Naive B cell (primary cell): ENCODE results near the gene DNAJA2. TPM values are rescaled to one million over a fixed set of nuclear protein-coding genes. Genes with fewer than 3 reads are reported as not detected.

Experiments
- ATAC-seq, 2 donors: fragments of 150-1000 bp; cut with Tn5 transposase; 2 replicates each; pipeline ENCODE4 v1.10.0; 2021; ENCODE audit warnings: low read depth in 2 of 2, mild to moderate bottlenecking in 2 of 2, moderate library complexity in 2 of 2
- DNase-seq: peaks from one replicate; pipeline ENCODE4 v3.0.0; 2022
- H3K27ac Mint-ChIP-seq, 6 donors: one replicate each; pipeline ENCODE4 v1.8.0; 2020 to 2022; ENCODE audit warnings: mild to moderate bottlenecking in 6 of 6, mixed read lengths in 6 of 6, moderate library complexity in 5 of 6, inconsistent platforms in 2 of 6
- H3K27me3 Mint-ChIP-seq, 3 donors: one replicate each; pipeline ENCODE4 v1.8.0; 2021 to 2022; ENCODE audit warnings: mixed read lengths in 3 of 3, mild to moderate bottlenecking in 1 of 3
- H3K36me3 Mint-ChIP-seq, 2 donors: one replicate each; pipeline ENCODE4 v1.8.0; 2020 to 2022; ENCODE audit warnings: mixed read lengths in 2 of 2, inconsistent platforms in 1 of 2, mild to moderate bottlenecking in 1 of 2
- H3K4me1 Mint-ChIP-seq, 3 donors: one replicate each; pipeline ENCODE4 v1.8.0; 2020 to 2022; ENCODE audit warnings: mixed read lengths in 3 of 3, inconsistent platforms in 1 of 3, mild to moderate bottlenecking in 1 of 3, moderate library complexity in 1 of 3
- H3K4me3 Mint-ChIP-seq, 8 donors: one replicate each; pipeline ENCODE4 v1.8.0; 2020 to 2022; ENCODE audit warnings: mild to moderate bottlenecking in 8 of 8, mixed read lengths in 8 of 8, moderate library complexity in 8 of 8, inconsistent platforms in 2 of 8
- H3K9me3 Mint-ChIP-seq, 7 donors: one replicate each; pipeline ENCODE4 v1.8.0; 2020 to 2022; ENCODE audit warnings: mixed read lengths in 7 of 7, mild to moderate bottlenecking in 5 of 7, inconsistent platforms in 2 of 7, moderate library complexity in 1 of 7
- polyA plus RNA-seq, 6 donors: library from polyadenylated mRNA; unstranded; fragments of 300-500 nt; fragmentation: Illumina TruSeq; gene quantifications; one replicate each; pipeline ENCODE4 v1.2.3, GENCODE V29; 2021; ENCODE audit warnings: low read depth in 6 of 6

DNAJA2 gene
- polyA plus RNA-seq, 6 donors from 2014 or later: 43.2 to 80.8 (median 63.3) TPM

DNA sequence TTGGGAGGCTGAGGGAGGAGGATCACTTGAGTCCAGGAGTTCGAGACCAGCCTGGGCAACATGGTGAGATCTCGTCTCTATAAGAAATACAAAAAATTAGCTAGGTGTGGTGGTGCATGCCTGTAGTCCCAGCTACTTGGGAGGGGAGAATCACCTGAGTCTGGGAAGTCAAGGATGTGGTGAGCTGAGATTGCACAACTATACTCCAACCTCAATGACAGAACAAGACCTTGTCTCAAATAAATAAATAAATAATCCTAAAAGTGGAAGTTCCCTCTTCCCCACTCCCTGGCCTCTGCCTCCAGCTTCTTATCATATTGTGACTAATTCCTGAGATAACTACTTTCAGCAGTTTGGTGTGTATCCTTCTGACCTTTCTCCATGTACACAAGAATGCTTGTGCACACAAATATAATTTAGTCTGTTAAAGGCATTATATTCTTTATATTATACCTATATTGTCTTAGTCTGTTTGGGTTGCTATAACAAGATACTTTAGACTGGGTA is 23.5 kb upstream of the DNAJA2 start:
- H3K36me3 Mint-ChIP-seq: no peaks in the 10 kb centered on the region
- H3K4me1 Mint-ChIP-seq: no peaks in the 10 kb centered on the region
- H3K27me3 Mint-ChIP-seq: peaks cover 0 to 3% (median 0%) of the 10 kb centered on the region in 3 donors
- H3K9me3 Mint-ChIP-seq: peaks cover 0 to 4% (median 0%) of the 10 kb centered on the region in 7 donors
- ATAC-seq (no peak), DNase-seq (no peak)
- no peak overlapping the region for H3K4me3 Mint-ChIP-seq
- H3K27ac Mint-ChIP-seq: no peak overlapping the region

DNA sequence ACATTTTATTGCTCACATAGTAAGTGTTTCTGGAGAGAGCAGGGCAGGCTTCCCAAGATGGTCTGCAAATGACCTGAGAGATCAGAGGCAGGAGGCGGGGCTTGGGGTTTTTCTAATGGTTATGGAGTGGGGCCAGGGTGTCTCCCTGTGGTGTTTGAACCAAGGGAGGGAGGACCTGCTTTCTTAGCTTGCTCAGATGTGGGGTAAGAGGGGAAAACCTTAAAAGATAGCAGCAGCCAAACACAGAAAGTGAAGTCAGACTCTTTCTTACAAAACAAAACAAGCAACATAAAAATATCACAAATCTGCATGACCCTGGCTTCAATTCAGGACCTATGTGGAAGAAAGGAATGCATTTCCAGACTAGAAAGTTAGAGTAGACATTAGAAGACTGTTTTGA is 22.9 kb upstream of the DNAJA2 start:
- peaks cover 0 to 6% (median 2%) of the 10 kb centered on the region in 7 donors for H3K9me3 Mint-ChIP-seq
- H3K4me3 Mint-ChIP-seq: no peak overlapping the region
- H3K27me3 Mint-ChIP-seq: peaks cover 0 to 4% (median 3%) of the 10 kb centered on the region in 3 donors
- ATAC-seq (no peak), DNase-seq (no peak)
- H3K27ac Mint-ChIP-seq: peak overlapping the region in 1 of 6 donors; percentile 50
- no peaks in the 10 kb centered on the region for H3K4me1 Mint-ChIP-seq
- no peaks in the 10 kb centered on the region for H3K36me3 Mint-ChIP-seq

DNA sequence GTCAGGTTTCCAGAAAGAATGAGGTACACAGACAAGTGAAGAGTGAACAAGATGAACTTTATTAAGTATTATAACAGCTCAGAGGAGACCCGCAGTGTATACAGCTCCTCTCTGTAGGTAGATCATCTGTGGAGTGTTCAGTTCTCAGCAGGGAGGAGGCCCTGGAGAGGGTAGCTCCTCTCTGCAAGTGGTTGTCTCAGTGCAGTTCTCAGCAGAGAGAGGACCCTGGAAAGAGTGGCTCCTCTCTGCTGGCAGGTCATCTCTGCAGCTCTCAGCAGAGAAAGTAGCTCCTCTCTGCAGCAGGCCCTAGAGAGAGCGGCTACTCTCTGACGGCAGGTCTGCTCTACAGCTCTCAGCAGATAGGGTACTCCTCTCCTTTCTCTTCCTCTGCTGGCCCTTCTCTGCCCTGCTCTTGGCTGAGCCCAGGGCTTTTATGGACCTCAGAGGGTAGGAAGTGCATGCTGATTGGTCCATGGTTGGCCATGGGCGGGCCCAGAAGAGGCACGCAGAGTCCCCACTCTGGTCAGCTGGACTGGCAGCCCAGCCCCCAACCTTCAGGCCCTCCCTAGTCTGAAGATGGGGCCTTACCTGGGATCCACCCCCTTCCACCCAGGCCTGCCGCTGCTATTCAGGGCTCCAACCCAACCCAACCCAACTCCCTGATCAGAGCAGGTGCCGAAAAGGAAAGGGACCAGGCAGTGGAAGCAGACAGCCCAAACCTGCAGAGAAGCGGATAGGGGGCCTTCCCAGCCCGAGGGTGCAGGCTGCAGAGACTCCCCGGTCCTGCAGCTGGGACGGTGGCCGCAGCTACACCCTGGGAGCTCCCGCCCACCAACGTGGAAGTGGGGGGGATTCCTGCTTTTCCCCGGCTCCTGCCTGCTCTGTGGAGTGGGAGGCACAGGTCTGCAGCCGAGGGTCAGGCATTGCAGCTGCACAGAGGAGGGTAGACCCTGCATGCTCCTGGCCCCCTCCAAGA is 18.5 kb upstream of the DNAJA2 start:
- ATAC-seq: no peak
- DNase-seq: no peak
- Mint-ChIP-seq H3K27ac (no peak overlapping the region), H3K9me3 (peaks cover 0 to 4% (median 3%) of the 10 kb centered on the region in 7 donors), H3K36me3 (no peaks in the 10 kb centered on the region), H3K4me3 (no peak overlapping the region), H3K27me3 (peaks cover 8 to 15% (median 8%) of the 10 kb centered on the region in 3 donors), H3K4me1 (no peaks in the 10 kb centered on the region)

DNA sequence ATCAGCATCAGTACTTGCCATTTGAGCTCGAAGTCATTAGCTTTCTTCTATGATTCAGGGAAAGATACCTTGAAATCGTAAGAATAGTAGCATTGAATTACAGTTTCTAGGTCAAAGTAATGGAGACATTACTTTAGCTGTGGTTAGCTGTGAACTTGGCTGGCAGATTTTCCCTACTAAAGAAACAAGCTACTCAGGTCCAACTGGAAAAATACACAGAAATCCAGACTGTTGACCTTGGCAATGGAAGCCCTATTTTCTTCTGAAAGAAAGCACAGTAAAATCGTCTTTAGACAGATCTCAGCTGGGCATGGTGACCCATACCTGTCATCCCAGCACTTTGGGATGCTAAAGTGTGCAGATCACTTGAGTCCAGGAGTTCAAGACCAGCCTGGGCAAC is 13.4 kb upstream of the DNAJA2 start:
- Mint-ChIP-seq H3K27me3 (peaks cover 5 to 15% (median 8%) of the 10 kb centered on the region in 3 donors), H3K27ac (no peak overlapping the region), H3K4me3 (no peak overlapping the region), H3K36me3 (no peaks in the 10 kb centered on the region), H3K4me1 (no peaks in the 10 kb centered on the region), H3K9me3 (peaks cover 0 to 4% (median 3%) of the 10 kb centered on the region in 7 donors)
- DNase-seq: no peak
- ATAC-seq: no peak

DNA sequence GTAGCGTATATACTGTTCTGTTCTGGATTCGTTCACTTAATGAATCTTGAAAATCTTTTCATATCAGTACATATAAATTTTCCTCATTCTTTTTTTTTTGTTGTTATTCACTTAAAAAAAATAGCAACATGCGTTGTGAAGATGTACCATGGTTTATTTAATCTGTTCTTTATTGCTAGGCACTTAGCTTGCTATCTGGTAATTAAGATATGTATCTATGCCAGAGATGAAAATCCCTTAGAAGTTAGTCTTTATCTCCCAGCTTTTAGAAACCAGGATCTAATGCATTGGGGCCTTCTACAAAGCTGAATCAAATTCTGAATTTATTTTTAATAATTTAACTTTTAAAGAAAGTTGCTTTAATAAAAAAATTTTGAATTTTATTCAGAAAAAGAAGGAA is 13.0 kb upstream of the DNAJA2 start:
- ATAC-seq (no peak), DNase-seq (no peak)
- no peaks in the 10 kb centered on the region for H3K36me3 Mint-ChIP-seq
- H3K27ac Mint-ChIP-seq: no peak overlapping the region
- peaks cover 0 to 2% (median 1%) of the 10 kb centered on the region in 7 donors for H3K9me3 Mint-ChIP-seq
- peaks cover 5 to 11% (median 8%) of the 10 kb centered on the region in 3 donors for H3K27me3 Mint-ChIP-seq
- H3K4me1 Mint-ChIP-seq: no peaks in the 10 kb centered on the region
- H3K4me3 Mint-ChIP-seq: no peak overlapping the region

DNA sequence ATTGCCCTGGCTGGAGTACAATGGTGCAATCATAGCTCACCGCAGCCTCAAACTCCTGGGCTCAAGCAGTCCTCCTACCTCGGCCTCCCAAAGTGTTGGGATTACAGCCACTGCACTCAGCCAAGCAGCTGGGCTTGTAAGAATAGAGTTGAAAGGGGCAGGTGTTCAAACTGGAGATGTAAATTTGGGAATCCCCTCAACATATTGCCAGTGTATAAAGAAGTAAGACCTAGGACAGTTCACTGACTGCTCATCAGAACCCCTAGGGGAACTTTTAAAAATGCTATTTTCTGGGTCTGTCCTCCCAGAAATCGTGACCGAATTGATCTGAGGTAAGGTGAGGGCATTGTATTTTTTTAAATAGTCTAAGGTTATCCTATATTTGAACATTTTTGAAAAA is 8.9 kb upstream of the DNAJA2 start:
- Mint-ChIP-seq H3K36me3 (no peaks in the 10 kb centered on the region), H3K4me1 (no peaks in the 10 kb centered on the region), H3K27ac (no peak overlapping the region), H3K9me3 (no peaks in the 10 kb centered on the region), H3K4me3 (no peak overlapping the region), H3K27me3 (no peaks in the 10 kb centered on the region)
- no peak for DNase-seq
- no peak for ATAC-seq

DNA sequence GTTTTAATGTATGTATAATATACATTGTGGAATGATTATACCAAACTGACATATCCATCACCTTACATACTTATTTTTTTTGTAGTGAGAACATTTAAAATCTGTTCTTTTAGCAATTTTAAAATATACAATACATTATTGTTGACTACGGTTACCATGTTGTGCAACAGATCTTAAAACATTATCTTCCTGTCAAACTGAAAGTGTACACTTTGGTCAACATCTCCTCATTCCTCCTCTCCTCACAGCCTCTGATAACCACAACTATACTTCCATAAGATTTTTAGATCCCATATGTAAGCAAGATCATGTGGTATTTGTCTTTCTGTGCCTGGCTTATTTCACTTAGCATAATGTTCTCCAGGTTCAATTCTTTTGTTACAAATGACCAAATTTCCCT is 7.5 kb upstream of the DNAJA2 start:
- ATAC-seq: no peak
- Mint-ChIP-seq H3K4me1 (peaks cover 0 to 6% (median 5%) of the 10 kb centered on the region in 3 donors), H3K4me3 (no peak overlapping the region), H3K27me3 (no peaks in the 10 kb centered on the region), H3K27ac (peak overlapping the region in 1 of 6 donors; percentile 65), H3K9me3 (no peaks in the 10 kb centered on the region), H3K36me3 (no peaks in the 10 kb centered on the region)
- DNase-seq: no peak

DNA sequence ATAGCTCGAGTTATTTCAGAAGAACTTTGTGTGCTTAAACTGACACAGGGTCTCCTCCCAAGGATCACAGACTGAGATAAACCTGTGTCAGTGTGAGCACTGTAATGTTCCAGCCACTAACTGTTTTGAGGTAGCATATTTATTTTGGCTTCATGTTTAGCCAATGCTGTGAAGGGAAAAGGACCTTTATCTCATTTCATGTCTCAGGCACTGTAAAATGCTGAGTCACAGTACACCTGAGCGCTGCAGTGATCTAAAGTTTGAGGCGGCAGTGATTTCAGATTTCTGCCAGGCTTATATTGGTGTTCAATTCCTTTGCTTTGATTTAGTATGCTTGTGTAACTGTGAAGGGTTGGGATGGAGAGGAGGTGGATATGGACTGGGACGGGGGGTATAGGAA is 3.1 kb upstream of the DNAJA2 start:
- DNase-seq (no peak), ATAC-seq (no peak)
- Mint-ChIP-seq H3K27me3 (no peaks in the 10 kb centered on the region), H3K4me3 (peak overlapping the region in 1 of 8 donors; percentile 78), H3K9me3 (no peaks in the 10 kb centered on the region), H3K4me1 (peaks cover 25 to 32% (median 26%) of the 10 kb centered on the region in 3 donors), H3K27ac (no peak overlapping the region), H3K36me3 (no peaks in the 10 kb centered on the region)

DNA sequence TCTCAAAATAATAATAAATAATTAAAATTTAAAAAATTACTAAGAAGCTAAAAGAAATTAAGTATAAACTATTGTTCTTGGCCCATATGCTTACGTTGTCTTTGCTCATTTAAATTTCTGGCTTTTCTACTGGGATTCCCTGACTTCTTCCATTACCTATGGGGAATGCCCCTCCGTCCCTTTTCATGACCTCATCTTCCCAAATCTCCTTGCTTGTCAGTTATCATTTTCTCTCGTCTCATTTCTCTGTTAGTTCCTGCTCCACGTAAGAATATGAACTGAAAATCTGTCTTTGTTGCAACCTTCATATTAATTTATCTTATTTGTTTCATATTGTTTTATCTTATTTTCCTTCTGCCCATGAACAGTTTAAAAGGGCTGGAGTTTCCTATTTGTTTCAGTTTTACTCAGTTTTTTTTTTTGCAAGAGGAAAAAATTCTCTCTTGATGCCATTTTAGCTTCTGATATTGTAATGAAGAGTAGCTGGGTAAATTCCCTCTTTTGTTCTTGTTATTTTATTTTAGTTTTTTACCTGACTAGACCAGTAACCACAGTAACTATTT is 2.5 kb upstream of the DNAJA2 start:
- Mint-ChIP-seq H3K36me3 (peaks cover 0 to 2% of the 10 kb centered on the region in 2 donors), H3K9me3 (no peaks in the 10 kb centered on the region), H3K4me1 (peaks cover 29 to 38% (median 31%) of the 10 kb centered on the region in 3 donors), H3K4me3 (peak overlapping the region in 4 of 8 donors; percentile 3 to 78 (median 70)), H3K27ac (peak overlapping the region in 5 of 6 donors; percentile 28 to 96 (median 31)), H3K27me3 (no peaks in the 10 kb centered on the region)
- ATAC-seq (no peak), DNase-seq (no peak)

DNA sequence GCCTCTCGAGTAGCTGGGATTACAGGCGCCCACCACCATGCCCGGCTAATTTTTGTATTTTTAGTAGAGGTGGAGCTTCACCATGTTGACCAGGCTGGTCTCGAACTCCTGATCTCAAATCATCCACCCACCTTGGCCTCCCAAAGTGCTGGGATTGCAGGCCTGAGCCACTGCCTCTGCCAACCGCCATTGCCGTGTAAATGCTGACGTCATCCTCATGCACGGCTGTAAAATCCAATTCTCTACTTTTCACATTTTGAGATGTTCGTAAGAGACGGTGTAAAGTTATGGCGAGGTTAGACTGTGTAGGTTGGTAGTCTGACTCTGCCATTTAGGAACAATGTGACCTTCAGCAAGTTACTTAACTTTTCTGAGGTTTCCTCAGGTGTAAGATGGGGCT is 1.7 kb upstream of the DNAJA2 start:
- ATAC-seq (no peak), DNase-seq (no peak)
- H3K27ac Mint-ChIP-seq: peak overlapping the region in 4 of 6 donors; percentile 79 to 98 (median 90)
- H3K9me3 Mint-ChIP-seq: no peaks in the 10 kb centered on the region
- H3K4me1 Mint-ChIP-seq: peaks cover 31 to 40% (median 33%) of the 10 kb centered on the region in 3 donors
- peak overlapping the region in 5 of 8 donors; percentile 6 to 95 (median 84) for H3K4me3 Mint-ChIP-seq
- peaks cover 0 to 4% of the 10 kb centered on the region in 2 donors for H3K36me3 Mint-ChIP-seq
- H3K27me3 Mint-ChIP-seq: no peaks in the 10 kb centered on the region

DNA sequence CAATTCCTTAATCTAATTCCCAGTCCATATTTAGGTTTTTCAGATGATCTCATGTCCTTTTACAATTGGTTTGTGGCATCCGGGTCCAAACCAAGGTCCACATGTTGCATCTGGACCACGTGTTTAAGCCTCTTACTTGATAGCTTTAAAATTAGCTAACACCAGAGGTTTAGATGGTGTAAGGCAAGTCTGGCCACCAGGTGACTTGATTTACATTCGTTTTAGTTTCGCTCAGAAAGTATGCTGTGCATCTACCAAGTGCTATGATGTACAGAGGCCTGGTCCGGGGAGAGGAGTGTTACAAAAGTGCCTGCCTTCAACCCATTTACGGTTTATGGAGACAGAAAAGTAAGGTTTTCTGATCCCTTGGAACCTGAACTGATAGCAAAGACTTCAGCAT is 878 bp upstream of the DNAJA2 start:
- Mint-ChIP-seq H3K4me1 (peaks cover 34 to 42% (median 37%) of the 10 kb centered on the region in 3 donors), H3K27me3 (no peaks in the 10 kb centered on the region), H3K9me3 (no peaks in the 10 kb centered on the region), H3K4me3 (peak overlapping the region; percentile 84 to 97 (median 94)), H3K36me3 (peaks cover 0 to 4% of the 10 kb centered on the region in 2 donors), H3K27ac (peak overlapping the region; percentile 97 to 99 (median 98))
- DNase-seq (peak; percentile 17), ATAC-seq (peak in 1 of 2 donors; percentile 12)

DNA sequence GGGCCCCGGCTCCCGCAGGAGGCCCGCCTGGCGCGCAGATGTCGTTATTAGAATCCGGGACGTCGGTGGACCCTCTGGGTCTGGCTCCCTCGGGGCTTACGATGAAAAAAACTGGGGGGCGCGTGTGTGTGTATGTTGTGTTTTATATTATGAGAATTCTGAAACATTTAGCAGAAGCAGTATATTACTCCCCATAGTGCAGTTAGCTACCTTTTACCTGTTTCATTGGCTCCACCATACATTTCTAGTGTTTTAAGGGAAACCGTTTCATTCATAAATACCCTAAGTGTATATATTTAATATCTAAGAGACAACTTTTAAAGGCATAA is 486 bp upstream of the DNAJA2 start:
- H3K27ac Mint-ChIP-seq: peak overlapping the region; percentile 97 to 99 (median 98)
- ATAC-seq: peak; percentile 1
- no peaks in the 10 kb centered on the region for H3K9me3 Mint-ChIP-seq
- H3K4me1 Mint-ChIP-seq: peaks cover 36 to 46% (median 38%) of the 10 kb centered on the region in 3 donors
- no peaks in the 10 kb centered on the region for H3K27me3 Mint-ChIP-seq
- no peak for DNase-seq
- H3K36me3 Mint-ChIP-seq: peaks cover 0 to 4% of the 10 kb centered on the region in 2 donors
- peak overlapping the region; percentile 84 to 97 (median 94) for H3K4me3 Mint-ChIP-seq

DNA sequence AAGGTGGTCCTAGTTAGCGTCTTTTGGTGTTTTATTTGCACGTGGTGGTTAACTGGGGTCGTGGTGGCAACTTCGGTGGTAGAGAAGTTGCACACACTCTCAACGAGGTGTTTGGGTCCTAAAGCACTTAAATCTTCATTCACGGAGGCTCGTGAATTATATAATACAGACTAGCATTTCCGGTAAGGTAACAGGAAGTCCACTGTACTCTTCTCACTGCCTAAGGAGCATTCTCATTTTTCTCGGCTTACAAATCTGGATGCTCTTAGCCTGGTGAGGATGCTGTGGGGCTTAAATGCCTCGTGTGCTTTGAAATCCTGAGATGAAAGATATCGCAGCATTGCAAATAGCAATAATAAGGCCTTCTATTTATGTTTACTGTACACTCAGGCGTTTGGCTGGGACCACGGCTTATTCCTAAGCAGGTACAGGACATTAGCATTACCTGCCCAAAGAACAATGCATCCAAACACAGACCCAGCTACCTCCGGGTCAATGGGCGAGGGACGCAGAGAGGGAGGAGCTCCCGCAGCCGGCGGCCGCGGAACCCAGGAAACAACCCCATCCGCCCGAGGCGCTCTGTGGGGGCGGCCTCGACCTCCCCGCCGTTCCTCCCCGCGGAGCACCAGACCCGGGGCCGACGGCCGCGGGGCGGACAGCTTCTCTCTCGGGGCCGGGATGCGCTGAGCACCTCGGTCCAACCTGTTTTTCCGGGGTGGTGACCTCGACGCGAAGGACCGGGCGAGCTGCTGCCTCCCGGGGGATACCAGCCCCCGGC is 856 bp downstream of the DNAJA2 start:
- peak overlapping the region; percentile 84 to 97 (median 92) for H3K4me3 Mint-ChIP-seq
- H3K27ac Mint-ChIP-seq: peak overlapping the region; percentile 97 to 99 (median 97)
- DNase-seq: peak; percentile 45
- H3K36me3 Mint-ChIP-seq: peaks cover 1 to 4% of the 10 kb centered on the region in 2 donors
- no peaks in the 10 kb centered on the region for H3K9me3 Mint-ChIP-seq
- H3K4me1 Mint-ChIP-seq: peaks cover 36 to 51% (median 43%) of the 10 kb centered on the region in 3 donors
- H3K27me3 Mint-ChIP-seq: no peaks in the 10 kb centered on the region
- ATAC-seq: peak; percentile 17 to 27
